HS-27A (cell line): ENCODE measurements around the gene HOXA5.

Experiments used
- DNase-seq: peaks from one replicate; pipeline ENCODE4 v3.0.0-alpha.2; 2012; ENCODE audit warnings: low read depth, missing footprints

Gene HOXA5

DNA sequence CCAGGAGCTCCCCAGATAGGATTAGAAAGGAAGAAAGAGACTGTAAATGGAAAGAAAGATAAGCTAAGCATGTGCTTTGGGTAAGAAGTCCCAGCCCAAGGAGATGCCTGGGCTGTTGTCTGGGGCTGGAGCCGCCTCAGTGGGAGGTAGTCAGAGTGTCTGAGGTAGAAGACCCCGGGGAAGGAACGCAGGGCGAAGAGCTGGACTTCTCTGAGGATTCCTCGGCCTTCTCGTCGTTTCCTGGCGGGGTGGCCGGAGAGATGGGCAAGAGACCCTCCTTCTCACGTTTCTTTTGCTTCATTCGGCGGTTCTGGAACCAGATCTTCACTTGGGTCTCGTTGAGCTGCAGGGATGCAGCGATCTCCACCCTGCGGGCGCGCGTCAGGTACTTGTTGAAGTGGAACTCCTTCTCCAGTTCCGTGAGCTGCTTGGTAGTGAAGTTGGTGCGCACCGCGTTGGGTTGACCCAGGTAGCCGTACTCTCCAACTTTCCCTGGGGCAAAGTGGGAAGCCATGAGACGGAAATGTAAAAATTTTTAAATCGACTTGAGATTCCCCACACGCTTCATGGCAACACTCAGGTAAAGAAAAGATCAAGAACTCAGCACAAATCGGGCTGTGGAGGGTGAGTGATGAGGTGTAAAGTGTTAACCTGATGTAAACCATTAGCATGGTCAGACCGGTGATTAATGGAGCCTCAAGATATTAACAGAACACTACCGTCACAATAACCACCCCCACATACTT lies 49.0 kb downstream of the HOXA5 start:
- DNase-seq, result no peak

- no peak for DNase-seq
Observed at GRCh38 chr7:27093184-27093895, 50.1 kb downstream of the HOXA5 start.

GRCh38 chr7:27092819-27093110 lies 50.7 kb downstream of the HOXA5 start:
- no peak for DNase-seq

GRCh38 chr7:27091941-27092818 lies 51.3 kb downstream of the HOXA5 start:
- no peak for DNase-seq

- no peak for DNase-seq
Observed at GRCh38 chr7:27091105-27091504, 52.4 kb downstream of the HOXA5 start.
